Gastrocnemius medialis (tissue), 4 donors: Measurements from ENCODE around the gene SLC36A1.

ENCODE experiments used
- POLR2A ChIP-seq, 2 donors: fragments of 450-650 bp; IDR thresholded peaks; one replicate each; pipeline ENCODE4 v1.6.1; 2017; ENCODE audit warnings: antibody characterized with exemption in 2 of 2, mild to moderate bottlenecking in 2 of 2, moderate library complexity in 2 of 2
- TF ChIP-seq, protein P1 (sequence below), 5 experiments: fragments of 450-650 bp in 3 of 5; fragments of 200-600 bp in 2 of 5; sonication (generic) in 2 of 5; IDR thresholded peaks in 4 of 5; conservative IDR thresholded peaks in 1 of 5; 1 replicate in 4 of 5; 2 replicates in 1 of 5; pipeline ENCODE4 v1.5.1; 2016 to 2019; ENCODE audit warnings: antibody characterized with exemption in 5 of 5, mild to moderate bottlenecking in 3 of 5, moderate library complexity in 3 of 5

DNA sequence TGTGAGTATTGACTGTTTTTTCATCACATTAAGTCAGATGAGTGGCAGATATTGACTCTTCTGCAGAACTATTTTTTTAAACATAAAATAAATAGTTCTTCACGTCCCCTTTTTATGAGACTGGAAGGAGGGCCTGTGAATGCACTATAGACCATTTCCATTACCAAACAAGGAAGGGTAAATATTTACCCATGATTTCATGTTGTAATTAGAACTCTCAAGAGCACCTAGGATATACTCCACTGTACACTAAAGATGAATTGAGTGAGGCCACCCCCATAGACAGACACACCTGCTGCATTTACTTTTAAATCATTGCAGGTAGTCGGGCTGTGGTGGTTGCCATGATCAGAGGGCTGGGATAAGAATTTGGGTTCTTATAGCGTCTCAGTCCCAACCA lies 22.6 kb downstream of the SLC36A1 start:
- TF ChIP-seq, protein P1, sequence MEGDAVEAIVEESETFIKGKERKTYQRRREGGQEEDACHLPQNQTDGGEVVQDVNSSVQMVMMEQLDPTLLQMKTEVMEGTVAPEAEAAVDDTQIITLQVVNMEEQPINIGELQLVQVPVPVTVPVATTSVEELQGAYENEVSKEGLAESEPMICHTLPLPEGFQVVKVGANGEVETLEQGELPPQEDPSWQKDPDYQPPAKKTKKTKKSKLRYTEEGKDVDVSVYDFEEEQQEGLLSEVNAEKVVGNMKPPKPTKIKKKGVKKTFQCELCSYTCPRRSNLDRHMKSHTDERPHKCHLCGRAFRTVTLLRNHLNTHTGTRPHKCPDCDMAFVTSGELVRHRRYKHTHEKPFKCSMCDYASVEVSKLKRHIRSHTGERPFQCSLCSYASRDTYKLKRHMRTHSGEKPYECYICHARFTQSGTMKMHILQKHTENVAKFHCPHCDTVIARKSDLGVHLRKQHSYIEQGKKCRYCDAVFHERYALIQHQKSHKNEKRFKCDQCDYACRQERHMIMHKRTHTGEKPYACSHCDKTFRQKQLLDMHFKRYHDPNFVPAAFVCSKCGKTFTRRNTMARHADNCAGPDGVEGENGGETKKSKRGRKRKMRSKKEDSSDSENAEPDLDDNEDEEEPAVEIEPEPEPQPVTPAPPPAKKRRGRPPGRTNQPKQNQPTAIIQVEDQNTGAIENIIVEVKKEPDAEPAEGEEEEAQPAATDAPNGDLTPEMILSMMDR (IDR thresholded peaks at IDR 0.05 in 4 of 5, conservative IDR thresholded peaks at IDR 0.05 in 1 of 5) = no peak
- TF ChIP-seq POLR2A (IDR thresholded peaks at IDR 0.05) = no peak
